Measurements from ENCODE around the gene PNMA6F.

PNMA6F gene

DNA sequence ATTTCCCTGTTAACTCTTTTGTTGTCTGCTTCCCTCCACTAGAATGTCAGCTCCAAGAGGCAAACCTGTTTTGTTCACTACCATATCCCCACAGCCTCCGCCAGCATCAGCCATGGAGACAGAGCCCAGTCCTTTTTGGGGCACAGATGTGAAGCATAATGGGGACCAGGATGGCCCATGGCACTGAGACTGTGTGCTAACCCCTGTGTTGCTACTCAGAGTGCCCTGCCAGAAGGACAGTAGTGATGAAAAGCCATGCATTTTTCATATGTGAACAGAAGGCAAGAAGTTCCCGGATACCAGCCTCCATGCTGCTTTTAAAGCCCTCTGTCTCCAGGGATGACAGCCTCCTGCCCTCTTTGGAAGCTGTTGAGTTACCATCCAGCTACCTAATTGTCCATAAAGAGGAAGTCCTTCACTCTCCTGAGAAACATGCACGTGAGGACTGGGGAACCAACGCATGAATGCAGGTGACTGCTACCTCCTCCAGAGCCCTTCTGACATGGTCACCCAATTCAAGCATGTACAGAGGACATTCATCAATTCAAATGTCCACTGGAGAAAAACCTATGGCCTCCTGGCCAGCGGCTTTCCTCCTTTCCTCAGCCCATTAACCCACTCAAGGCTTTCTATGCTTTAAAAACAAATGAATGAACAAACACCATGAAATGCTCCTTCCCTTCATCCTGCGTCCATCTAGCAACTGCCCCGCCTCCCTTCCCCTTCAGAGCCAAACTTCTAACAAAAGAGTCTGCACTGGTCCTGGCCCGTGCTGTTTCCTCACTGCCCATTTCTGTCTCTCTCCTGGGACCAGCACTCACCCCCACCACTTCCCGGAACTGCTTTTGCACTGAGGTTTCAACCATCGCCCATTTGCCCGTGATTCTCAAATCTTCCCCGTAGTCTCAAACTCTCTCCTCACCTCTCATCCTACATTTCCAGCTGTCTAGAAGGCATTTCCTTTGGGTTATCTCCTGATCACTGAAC, 18.0 kb downstream of the PNMA6F start:
- TF ChIP-seq EZH2 (optimal IDR thresholded peaks at IDR 0.05; ENCODE audit: low read depth, low read length) (no peak), EZH2phosphoT487 (IDR thresholded peaks at IDR 0.05; ENCODE audit: low read length) (no peak)
- TF ChIP-seq, protein P1, sequence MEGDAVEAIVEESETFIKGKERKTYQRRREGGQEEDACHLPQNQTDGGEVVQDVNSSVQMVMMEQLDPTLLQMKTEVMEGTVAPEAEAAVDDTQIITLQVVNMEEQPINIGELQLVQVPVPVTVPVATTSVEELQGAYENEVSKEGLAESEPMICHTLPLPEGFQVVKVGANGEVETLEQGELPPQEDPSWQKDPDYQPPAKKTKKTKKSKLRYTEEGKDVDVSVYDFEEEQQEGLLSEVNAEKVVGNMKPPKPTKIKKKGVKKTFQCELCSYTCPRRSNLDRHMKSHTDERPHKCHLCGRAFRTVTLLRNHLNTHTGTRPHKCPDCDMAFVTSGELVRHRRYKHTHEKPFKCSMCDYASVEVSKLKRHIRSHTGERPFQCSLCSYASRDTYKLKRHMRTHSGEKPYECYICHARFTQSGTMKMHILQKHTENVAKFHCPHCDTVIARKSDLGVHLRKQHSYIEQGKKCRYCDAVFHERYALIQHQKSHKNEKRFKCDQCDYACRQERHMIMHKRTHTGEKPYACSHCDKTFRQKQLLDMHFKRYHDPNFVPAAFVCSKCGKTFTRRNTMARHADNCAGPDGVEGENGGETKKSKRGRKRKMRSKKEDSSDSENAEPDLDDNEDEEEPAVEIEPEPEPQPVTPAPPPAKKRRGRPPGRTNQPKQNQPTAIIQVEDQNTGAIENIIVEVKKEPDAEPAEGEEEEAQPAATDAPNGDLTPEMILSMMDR (IDR thresholded peaks at IDR 0.05; ENCODE audit: low read length), result no peak
- Histone ChIP-seq H2AFZ (ENCODE audit: low read length) (no peak overlapping the region), H3K27ac (ENCODE audit: low read length) (no peak overlapping the region), H3K9ac (ENCODE audit: low read length) (no peak overlapping the region), H3K36me3 (replicated peaks; ENCODE audit: insufficient read depth, low read length) (no peaks in the 10 kb centered on the region), H3K4me2 (ENCODE audit: low read depth, low read length) (no peak overlapping the region), H4K20me1 (ENCODE audit: insufficient read depth, low read length) (no peaks in the 10 kb centered on the region), H3K9me3 (replicated peaks; ENCODE audit: insufficient read depth, low read length) (no peaks in the 10 kb centered on the region), H3K4me3 (ENCODE audit: low read length) (no peak overlapping the region), H3K4me1 (ENCODE audit: low read length) (no peaks in the 10 kb centered on the region), H3K79me2 (ENCODE audit: low read length) (no peaks in the 10 kb centered on the region), H3K27me3 (replicated peaks; ENCODE audit: insufficient read depth, low read length) (no peaks in the 10 kb centered on the region), H3F3A (ENCODE audit: insufficient read depth, low read length) (no peaks in the 10 kb centered on the region), H3K9me2 (replicated peaks; ENCODE audit: insufficient read depth, low read length) (no peaks in the 10 kb centered on the region)
- DNase-seq, result no peak

DNA sequence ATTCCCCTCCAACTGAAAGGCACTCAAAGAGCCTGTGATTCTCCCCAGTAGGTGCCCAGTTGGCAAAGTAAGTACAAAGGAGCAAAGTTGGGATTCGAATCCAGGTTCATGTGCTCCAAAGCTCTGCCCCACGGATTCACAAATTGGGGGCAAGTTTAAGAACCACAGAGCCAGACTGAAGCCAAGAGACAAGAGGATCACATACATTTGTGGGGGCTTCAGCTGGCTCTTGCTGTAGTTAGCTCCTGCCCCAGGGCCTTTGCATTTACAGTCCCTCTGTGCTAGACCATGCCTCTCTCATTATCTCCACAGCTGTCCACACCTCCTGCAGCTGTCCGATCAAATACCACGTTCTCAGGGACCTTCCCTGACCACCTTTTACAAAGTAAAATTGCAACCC, 18.8 kb downstream of the PNMA6F start:
- DNase-seq, result no peak
- Histone ChIP-seq H3K9ac (ENCODE audit: low read length) (no peak overlapping the region), H3K27ac (ENCODE audit: low read length) (no peak overlapping the region), H3K4me3 (ENCODE audit: low read length) (no peak overlapping the region), H3K79me2 (ENCODE audit: low read length) (no peaks in the 10 kb centered on the region), H3K4me1 (ENCODE audit: low read length) (no peaks in the 10 kb centered on the region), H4K20me1 (ENCODE audit: insufficient read depth, low read length) (no peaks in the 10 kb centered on the region), H2AFZ (ENCODE audit: low read length) (no peak overlapping the region), H3K36me3 (replicated peaks; ENCODE audit: insufficient read depth, low read length) (no peaks in the 10 kb centered on the region), H3K9me2 (replicated peaks; ENCODE audit: insufficient read depth, low read length) (no peaks in the 10 kb centered on the region), H3F3A (ENCODE audit: insufficient read depth, low read length) (no peaks in the 10 kb centered on the region), H3K27me3 (replicated peaks; ENCODE audit: insufficient read depth, low read length) (no peaks in the 10 kb centered on the region), H3K9me3 (replicated peaks; ENCODE audit: insufficient read depth, low read length) (no peaks in the 10 kb centered on the region), H3K4me2 (ENCODE audit: low read depth, low read length) (no peak overlapping the region)
- TF ChIP-seq, protein P1 (IDR thresholded peaks at IDR 0.05; ENCODE audit: low read length), result no peak
- TF ChIP-seq EZH2 (optimal IDR thresholded peaks at IDR 0.05; ENCODE audit: low read depth, low read length) (no peak), EZH2phosphoT487 (IDR thresholded peaks at IDR 0.05; ENCODE audit: low read length) (no peak)

DNA sequence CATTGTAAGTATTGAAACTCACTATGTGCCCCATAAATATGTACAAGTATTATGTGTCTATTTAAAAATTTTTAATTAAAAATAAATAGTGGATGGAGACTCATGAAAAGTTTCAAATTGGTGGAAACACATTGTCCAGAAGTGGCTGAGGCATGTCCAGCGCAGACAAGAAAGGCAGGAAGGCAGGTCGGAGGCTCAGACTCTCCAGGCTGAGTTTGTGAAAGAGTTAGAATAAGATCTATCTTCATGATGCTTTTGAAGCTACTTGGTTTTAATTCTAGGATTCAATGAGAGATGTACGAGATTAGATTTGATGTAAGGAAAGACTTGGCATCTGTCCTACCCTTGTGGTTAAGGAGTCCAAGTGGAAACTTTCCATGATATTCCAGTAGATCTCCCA, 19.8 kb downstream of the PNMA6F start:
- Histone ChIP-seq H3F3A (ENCODE audit: insufficient read depth, low read length) (no peaks in the 10 kb centered on the region), H3K27ac (ENCODE audit: low read length) (no peak overlapping the region), H3K36me3 (replicated peaks; ENCODE audit: insufficient read depth, low read length) (no peaks in the 10 kb centered on the region), H3K27me3 (replicated peaks; ENCODE audit: insufficient read depth, low read length) (no peaks in the 10 kb centered on the region), H3K4me3 (ENCODE audit: low read length) (no peak overlapping the region), H3K9ac (ENCODE audit: low read length) (no peak overlapping the region), H4K20me1 (ENCODE audit: insufficient read depth, low read length) (no peaks in the 10 kb centered on the region), H2AFZ (ENCODE audit: low read length) (no peak overlapping the region), H3K79me2 (ENCODE audit: low read length) (no peaks in the 10 kb centered on the region), H3K9me2 (replicated peaks; ENCODE audit: insufficient read depth, low read length) (no peaks in the 10 kb centered on the region), H3K4me1 (ENCODE audit: low read length) (no peaks in the 10 kb centered on the region), H3K9me3 (replicated peaks; ENCODE audit: insufficient read depth, low read length) (no peaks in the 10 kb centered on the region), H3K4me2 (ENCODE audit: low read depth, low read length) (no peak overlapping the region)
- no peak for TF ChIP-seq EZH2 (optimal IDR thresholded peaks at IDR 0.05; ENCODE audit: low read depth, low read length)
- TF ChIP-seq, protein P1 (IDR thresholded peaks at IDR 0.05; ENCODE audit: low read length), result no peak
- no peak for TF ChIP-seq EZH2phosphoT487 (IDR thresholded peaks at IDR 0.05; ENCODE audit: low read length)
- DNase-seq, result no peak

All from MM.1S (cell line).